ENCODE data around the gene CATSPERZ.
"Not testable (repeated sequence)": the region's sequence is repeated elsewhere in the genome, so short reads cannot be mapped to it uniquely, and the experiment has no call there.

Gene CATSPERZ

DNA sequence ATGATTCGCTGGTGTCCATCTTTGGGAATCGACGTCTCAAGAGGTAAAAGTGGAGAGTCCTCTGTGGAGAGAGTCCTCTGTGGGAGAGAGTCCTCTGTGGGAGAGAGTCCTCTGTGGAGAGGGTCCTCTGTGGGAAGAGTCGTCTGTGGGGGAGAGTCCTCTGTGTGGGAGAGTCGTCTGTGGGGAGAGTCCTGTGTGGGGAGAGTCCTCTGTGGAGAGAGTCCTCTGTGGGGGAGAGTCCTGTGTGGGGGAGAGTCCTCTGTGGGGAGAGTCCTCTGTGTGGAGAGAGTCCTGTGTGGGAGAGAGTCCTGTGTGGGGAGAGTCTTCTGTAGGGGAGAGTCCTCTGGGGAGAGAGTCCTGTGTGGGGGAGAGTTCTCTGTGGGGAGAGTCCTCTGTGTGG, 20.9 kb downstream of the CATSPERZ start:
- DNase-seq (ENCODE audit: low spot score): no peak

DNA sequence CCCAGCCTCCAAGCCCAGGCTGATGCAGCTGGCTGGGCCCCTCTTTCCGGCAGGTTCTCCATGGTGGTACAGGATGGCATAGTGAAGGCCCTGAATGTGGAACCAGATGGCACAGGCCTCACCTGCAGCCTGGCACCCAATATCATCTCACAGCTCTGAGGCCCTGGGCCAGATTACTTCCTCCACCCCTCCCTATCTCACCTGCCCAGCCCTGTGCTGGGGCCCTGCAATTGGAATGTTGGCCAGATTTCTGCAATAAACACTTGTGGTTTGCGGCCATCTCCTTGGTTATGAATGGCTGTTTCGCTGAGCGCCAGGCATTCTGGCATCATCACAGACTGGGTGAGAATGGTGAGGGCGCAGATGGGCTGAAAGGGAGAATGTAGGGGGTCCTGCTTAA, 21.4 kb downstream of the CATSPERZ start:
- no peak for DNase-seq (ENCODE audit: low spot score)

DNA sequence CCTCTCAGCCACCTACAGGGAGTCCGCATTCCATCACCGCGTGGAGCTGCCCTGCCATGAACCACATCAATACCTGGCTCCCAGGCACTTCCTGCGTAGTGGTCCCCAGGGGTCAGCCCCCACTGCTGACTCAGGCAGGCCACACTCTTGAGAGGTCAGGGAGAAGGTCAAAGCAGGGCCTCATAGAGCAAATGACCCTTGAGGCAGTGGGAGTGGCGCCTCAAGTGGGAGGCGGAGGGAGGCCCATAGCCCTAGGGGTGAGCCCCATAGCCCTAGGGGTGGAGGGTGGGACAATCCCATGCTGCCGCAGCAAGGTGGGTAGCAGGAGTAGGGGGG, 22.7 kb downstream of the CATSPERZ start:
- no peak for DNase-seq (ENCODE audit: low spot score)

DNA sequence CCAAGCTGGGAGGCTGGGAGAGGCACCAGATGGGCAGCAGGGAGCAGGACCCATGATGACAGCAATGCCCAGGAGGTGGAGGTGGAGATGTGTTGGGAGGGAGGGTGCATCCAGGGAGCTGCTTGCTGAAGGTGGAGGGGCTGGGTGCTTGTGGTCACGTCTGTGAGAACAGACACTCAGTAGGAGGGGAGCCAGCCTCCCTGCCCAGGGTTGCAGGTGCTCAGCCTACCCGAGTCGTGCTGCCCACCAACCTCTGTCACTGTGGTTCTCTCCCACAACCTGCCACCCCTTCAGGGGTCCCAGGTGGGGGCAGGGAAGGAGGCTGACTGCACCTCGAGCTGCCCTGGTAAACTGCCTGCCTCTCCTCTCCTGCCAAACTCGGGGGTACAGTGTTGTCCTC, 23.2 kb downstream of the CATSPERZ start:
- DNase-seq (ENCODE audit: low spot score): no peak

DNA sequence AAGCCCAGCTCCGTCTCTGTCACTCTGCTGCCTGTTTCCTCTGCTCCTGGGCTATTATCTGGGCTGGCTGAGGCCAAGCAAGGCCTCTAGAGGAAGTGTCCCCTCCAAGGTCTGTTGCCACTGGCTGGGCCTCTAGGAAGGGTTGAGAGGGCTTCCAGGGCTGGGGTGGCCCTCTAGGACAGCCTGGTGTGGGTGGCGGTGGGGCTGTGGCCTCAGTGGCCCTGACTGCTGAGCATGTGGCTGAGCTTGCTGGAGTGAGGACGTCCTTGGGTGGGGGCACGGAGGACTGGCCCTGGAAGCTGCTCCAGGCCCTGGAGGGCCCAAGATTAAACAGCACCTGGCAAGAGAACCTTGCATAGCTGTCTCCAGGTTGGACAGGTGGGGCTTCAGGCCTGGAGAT, 23.8 kb downstream of the CATSPERZ start:
- DNase-seq (ENCODE audit: low spot score): not testable (repeated sequence)

DNA sequence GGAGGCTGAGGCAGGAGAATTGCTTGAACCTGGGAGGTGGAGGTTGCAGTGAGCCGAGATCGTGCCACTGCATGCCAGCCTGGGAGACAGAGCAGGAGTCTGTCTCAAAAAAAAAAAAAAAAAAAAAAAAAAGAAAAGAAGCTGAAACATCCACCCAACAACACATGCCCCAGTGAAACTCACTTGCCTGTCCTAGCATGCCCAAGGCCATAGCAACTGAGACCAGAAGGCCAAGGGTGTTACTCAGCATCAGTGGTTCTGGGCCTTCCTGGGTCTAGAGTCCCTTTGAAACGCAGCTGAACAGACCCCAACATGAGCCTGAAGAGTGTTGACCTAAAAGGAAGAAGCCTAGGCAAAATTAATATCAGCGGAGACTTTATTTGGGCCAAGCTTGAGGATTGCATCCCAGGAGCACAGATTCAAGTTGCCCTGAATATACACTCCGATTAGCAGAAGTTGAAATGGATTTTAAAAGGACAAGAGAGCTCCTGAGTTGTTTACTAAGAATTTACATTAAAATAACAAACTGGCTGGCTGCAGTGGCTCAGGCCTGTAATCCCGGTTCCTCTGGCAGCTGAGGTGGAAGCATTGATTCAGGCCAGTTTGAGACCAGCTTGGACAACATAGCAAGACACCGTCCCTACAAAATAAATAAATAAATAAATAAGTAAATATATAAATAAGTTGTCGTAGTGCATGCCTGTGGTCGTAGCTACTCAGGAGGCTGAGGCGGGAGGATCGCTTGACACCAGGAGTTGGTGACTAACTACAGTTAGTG, 24.7 kb downstream of the CATSPERZ start:
- DNase-seq (ENCODE audit: low spot score): no peak

DNA sequence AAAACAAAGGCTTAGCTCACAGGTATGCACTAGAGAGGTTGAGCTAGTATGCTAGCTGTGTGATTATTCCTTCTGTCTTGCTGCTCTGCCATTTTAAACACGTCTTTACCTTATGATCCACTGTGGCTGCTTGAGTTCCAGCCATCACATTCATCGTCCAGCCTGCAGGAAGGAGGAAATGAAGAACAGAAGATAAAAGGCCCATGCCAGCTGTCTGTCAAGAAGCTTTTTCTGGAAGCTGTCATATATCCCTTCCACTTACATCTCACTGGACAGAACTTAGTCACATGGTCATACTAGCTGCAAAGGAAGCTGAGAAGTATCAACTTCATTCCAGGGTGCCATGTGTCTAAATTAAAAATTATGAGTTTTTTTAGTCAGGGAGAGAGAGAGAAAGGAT, 27.2 kb downstream of the CATSPERZ start:
- no peak for DNase-seq (ENCODE audit: low spot score)

DNA sequence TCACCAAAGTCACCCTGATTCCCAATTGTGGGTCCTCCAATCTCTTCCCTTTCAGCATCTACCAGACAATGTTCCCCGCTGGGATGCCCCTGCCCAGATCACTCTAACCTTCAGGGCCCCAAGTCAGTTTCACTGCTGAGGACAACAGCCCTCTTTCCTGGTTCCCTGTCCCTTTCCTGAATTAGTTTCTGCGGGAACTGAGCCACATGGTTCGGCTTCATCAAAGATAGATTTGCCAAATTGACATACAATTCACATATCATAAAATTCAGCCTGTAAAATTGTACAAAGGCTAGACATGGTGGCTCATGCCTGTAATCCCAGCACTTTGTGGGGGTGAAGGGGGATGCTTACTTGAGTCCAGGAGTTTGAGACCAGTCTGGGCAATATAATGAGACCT, 27.8 kb downstream of the CATSPERZ start:
- no peak for DNase-seq (ENCODE audit: low spot score)

DNA sequence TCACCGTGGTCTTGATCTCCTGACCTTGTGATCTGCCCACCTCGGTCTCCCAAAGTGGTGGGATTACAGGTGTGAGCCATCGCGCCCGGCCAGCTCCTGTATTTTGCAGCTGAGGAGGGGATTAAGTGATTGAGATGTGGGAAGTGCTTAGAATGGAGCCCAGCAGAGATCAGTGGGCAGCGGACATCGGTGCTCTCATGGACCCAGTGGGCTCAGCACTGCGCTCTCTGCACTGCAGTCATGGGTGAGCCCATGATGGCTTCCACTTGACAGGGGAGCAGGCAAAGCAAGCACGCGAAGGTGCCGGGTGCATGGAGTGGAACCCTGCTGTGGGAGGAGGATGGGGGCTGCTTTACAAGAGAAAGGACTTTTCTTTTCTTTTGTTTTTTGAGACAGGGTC, 30.7 kb downstream of the CATSPERZ start:
- no peak for DNase-seq (ENCODE audit: low spot score)

DNA sequence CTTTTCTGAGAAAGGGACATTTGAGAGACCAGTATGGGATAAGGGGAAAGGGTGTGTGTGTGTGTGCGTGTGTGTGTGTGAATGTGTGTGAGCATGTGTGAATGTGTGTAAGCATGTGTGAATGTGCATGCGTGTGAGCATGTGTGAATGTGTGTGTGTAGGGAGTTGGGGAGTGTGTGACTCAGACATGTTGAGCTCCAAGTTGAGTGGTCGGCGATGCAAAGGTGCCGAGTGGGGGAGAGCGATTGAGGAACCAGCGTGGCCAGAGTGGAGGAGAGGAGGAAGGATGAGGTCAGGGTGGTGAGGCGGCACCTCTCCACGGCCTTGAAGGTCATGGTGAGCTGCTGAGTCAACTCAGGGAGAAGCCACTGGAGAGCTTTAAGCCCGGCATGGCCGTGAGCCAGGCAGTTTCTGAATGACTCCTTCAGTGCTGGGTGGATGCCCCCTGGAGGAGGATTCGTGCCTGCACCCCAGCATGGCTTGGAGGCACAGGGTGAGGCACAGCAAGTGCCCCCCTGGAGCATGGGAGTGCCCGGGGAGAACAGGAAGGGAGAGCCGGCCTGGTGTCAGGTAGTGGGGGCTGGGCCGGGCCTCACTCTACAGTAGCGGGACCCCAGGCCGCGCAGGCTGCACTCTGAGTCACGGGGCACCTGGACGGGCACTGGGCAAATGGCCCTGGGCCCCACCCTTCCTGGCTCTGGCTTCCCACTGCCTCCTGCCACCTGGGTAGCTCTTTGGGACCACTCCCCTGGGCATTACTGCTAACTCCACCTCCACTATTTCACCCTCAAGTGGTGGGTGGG, 31.6 kb downstream of the CATSPERZ start:
- peak; percentile 81 for DNase-seq (ENCODE audit: low spot score)

DNA sequence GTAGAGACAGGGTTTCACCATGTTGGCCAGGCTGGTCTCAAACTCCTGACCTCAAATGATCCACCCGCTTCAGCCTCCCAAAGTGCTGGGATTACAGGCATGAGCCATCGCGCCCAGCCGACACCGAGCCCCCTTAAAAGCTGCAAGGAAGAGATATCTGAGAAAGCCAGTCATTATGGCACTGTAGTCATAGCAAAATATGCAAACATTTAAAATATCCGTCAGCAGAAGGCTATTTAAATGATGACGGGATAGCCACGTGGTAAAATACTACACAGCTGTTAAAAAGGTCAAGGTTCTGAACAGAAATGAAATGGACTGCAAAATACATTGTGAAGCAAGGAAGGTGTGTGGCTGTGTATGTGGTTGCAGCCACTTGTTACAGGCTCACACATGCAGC, 33.4 kb downstream of the CATSPERZ start:
- DNase-seq (ENCODE audit: low spot score): no peak

DNA sequence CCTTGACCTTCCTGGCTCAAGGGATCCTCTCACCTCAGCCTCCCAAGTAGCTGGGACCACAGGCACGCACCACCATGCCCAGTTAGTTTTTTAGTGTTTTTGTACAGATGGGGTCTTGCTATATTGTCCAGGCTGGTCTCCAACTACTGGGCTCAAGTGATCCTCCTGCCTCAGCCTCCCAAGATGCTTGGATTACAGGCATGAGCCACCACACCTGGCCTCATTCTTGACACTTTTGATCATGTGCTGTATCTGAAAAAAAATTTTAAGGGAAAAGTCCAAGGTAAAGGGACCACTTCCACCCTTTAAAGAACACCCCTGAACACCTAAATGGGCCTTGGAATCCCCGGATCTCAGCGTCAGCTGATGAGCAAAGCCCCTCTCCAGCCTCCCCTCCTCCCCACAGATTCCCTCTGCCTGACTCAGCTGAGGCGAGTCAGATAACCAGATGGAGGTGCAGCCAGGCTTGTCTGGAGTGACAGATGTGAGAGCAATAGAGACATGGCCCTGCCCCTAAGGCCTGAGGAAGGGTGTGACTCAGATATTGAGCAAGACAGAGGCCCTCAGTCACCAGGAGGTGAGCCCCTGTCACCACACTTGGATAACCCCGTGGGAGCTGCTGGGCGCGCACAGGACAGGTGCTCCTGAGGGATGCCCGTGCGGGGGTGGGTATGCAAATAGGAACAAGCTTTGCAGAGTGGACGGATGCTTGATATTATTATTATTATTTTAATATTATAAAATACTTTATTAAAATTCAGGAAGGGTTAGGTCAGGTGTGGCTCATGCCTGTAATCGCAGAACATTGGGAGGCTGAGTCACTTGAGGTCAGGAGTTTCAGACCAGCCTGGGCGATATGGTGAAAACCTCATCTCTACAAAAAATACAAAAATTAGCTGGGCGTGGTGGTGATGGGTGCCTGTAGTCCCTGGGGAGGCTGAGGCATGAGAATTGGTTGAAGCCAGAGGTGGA, 34.9 kb downstream of the CATSPERZ start:
- peak; percentile 88 for DNase-seq (ENCODE audit: low spot score)

DNA sequence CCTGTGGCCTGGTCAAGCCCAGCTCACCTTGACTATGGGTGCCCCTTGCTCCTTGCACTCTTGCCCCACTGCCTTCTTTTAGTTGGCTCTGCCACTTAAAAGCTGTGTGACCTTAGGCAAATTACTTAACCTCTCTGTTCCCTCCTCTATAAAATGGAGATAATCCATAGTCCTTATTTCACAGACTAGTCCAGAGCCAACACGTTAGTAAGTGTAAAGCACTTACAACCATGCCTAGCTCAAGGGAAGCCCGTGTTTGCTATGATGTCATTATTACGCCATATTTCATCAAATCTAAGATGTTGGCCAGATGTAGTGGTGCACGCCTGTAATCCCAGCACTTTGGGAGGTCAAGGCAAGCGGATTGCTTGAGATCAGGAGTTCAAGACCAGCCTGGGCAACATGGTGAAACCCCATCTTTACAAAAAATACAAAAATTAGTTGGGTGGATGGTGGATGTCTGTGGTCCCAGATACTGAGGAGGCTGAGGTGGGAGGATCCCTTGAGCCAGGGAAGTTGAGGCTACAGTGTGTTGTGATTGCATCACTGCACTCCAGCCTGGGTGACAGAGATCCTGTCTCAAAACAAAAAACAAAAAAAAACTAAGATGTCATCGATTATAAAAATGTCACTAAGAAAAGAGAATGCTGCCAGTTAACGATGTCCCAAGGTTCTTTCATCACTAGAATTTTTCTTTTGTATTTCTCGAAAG, 37.5 kb downstream of the CATSPERZ start:
- DNase-seq (ENCODE audit: low spot score): no peak

DNA sequence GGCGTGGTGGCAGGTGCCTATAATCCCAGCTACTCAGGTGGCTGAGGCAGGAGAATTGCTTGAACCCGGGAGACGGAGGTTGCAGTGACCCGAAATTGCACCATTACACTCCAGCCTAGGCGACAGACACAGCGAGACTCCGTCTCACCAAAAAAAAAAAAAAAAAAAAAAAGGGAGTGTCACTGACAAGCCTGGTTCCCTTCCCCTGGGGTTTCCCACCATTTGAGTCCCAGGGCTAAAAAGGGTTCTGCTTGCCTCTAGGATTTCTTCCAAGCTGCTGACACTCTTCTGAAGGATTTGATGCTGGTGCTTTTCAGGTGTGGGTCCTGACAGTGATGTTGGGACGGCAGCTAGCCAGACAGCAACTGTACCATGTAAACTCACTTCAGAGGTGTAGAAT, 38.6 kb downstream of the CATSPERZ start:
- DNase-seq (ENCODE audit: low spot score): no peak

DNA sequence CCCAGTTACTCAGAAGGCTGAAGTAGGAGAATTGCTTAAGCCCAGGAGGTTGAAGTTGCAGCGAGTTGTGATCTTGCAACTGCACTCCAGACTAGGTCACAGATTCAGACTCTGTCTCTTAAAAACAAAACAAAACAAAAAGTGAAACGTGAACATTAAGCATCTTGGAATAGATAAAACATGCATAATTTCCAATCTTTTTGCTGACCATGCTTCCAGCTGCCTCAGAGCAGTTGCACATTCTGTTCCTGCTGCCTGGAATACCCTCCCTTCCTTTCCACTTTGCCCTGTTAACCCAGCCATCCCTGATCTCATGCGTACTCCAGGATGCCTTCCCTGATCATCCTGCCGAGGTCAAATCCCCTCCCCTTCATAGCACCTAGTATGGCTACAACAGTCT, 39.1 kb downstream of the CATSPERZ start:
- no peak for DNase-seq (ENCODE audit: low spot score)

DNA sequence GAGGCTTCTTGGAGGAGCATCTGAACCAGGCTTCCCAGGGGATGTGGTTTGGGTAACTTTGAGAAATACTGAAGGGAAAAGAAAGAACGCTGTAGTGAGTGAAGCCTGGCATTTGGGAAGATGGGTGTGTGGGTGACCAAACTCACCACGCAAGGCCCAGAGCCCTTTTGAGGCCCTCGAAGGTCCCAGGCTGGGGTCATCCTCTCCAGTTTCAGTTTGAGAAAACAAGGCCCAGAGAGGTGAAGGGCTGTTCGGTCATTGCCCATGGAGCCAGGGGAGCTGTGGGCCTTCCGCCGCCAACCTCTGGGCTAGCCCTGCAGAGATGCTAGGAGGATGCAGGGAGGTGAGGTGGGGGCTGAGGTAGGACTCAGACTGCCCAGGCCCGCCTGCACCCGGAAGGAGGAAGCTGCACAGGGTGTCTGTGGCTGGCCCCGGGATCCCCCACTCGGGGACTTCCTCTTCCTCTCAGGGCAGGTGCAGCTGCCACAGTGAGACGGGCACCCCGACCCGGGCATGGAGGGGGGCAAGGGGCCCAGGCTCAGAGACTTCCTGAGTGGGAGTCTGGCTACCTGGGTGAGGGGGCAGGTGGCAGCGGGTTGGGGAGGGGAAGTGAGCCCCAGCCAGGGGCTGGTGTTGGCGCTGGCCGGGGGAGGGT, 39.7 kb downstream of the CATSPERZ start, which contains the start of gene CCDC88B:
Gene CCDC88B (plus strand): TSS at position 451 of the 655 bp plus-strand sequence. CDS start 63 bp downstream, at position 514.
- DNase-seq (ENCODE audit: low spot score): no peak

DNA sequence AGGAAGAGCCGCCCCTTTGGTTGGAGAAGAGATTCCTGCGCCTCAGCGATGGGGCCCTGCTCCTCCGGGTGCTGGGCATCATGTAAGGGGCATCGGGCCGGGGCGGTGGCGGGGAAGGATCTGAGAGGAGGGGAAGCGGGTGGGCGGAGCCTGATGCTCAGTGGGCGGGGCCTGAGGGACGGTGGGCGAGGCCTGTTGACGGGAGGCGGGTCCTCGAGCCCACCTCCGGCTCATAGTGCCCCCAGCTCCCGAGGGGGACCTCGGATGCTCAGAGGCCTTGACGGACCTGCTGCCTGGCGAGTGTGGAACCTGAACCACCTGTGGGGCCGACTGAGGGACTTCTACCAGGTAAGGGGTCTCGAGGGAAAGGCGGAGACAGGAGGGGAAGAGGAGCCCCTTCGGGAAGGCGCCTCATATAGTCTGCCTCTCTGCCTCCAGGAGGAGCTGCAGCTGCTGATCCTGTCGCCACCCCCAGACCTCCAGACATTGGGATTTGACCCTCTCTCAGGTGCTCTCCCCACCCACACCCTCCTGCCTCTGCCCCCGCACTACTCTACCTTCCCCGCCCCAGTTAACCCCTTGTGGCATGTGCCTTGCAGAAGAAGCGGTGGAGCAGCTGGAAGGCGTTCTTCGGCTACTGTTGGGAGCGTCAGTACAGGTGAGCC, 40.6 kb downstream of the CATSPERZ start:
- no peak for DNase-seq (ENCODE audit: low spot score)

DNA sequence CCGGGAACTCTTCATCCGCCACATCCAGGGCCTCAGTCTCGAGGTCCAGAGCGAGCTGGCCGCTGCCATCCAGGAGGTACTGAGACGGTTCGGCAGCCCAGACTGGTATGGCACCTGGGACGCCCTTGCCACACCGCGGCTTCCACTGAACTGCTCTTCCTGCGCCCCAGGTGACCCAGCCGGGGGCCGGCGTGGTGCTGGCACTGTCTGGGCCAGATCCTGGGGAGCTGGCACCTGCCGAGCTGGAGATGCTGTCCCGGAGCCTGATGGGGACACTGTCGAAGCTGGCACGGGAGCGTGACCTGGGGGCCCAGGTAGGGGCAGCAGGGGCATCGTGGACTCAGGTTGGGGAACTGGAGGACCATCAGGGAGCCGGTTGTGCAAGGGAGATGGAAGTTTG, 41.3 kb downstream of the CATSPERZ start:
- DNase-seq (ENCODE audit: low spot score): no peak

DNA sequence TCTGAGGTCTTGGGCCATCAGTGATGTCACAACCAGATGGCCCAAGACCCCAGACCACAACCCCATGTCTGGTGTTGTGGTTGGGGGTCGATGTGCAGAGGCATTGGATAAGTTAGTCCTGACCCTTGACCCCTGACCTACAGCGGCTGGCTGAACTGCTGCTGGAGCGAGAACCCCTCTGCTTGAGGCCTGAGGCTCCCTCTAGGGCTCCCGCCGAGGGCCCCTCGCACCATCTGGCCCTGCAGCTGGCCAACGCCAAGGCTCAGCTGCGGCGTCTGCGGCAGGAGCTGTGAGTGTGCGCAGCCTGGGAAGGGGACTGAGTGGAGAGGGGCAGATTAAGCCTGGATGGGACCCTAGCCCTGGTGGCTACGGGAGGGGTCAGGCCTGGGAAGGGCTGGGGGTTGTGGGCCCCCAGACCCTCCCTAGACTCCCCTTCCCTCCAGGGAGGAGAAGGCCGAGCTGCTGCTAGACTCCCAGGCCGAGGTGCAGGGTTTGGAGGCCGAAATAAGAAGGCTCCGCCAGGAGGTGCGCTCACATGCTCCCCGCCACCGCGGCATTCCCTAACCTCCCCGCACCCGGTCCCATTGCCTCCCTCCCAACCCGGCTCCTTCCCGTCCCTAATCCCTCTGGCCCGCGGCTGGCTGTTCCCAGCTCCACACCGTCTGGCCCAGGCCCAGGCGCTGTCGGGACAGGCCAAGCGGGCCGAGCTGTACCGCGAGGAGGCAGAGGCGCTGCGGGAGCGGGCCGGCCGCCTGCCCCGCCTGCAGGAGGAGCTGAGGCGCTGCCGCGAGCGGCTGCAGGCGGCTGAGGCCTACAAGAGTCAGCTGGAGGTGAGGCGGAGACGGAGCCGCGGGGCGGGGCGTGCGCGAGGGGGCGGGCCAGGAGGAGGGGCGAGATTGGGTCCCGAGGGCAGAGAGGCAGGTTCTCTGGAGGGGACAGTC, 42.0 kb downstream of the CATSPERZ start:
- peak; percentile 94 for DNase-seq (ENCODE audit: low spot score)
